ENCODE measurements around the gene CENPF. TPM values are rescaled to one million over a fixed set of nuclear protein-coding genes. Genes with fewer than 3 reads are reported as not detected.
A peak's percentile ranks its signal among the peaks of the same experiment; 100 is the strongest.

Gene CENPF
- total RNA-seq, 4 donors from 2014 or later, result 0.88 to 4.1 (median 2.4) TPM

DNA sequence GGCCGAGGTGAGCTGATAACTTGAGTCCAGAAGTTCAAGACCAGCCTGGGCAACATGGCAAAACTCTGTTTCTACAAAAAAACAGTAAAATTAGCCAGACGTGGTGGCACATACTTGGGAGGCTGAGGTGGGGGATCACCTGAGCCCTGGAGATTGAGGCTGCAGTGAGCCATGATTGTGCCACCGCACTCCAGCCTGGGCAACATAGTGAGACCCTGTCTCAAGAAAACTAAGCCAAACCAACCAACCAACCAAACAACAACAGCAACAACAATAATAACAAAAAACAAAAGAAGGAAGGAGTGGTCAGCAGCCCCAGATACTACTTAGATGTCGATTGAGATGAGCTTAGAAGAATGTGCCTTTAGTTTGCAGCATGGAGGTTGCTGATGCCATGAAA is 47.7 kb downstream of the CENPF start:
- TF ChIP-seq, protein P1, sequence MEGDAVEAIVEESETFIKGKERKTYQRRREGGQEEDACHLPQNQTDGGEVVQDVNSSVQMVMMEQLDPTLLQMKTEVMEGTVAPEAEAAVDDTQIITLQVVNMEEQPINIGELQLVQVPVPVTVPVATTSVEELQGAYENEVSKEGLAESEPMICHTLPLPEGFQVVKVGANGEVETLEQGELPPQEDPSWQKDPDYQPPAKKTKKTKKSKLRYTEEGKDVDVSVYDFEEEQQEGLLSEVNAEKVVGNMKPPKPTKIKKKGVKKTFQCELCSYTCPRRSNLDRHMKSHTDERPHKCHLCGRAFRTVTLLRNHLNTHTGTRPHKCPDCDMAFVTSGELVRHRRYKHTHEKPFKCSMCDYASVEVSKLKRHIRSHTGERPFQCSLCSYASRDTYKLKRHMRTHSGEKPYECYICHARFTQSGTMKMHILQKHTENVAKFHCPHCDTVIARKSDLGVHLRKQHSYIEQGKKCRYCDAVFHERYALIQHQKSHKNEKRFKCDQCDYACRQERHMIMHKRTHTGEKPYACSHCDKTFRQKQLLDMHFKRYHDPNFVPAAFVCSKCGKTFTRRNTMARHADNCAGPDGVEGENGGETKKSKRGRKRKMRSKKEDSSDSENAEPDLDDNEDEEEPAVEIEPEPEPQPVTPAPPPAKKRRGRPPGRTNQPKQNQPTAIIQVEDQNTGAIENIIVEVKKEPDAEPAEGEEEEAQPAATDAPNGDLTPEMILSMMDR (IDR thresholded peaks at IDR 0.05), result no peak
- ATAC-seq (ENCODE audit: low FRiP score), result no peak
- no peak for DNase-seq (ENCODE audit: low spot score)

DNA sequence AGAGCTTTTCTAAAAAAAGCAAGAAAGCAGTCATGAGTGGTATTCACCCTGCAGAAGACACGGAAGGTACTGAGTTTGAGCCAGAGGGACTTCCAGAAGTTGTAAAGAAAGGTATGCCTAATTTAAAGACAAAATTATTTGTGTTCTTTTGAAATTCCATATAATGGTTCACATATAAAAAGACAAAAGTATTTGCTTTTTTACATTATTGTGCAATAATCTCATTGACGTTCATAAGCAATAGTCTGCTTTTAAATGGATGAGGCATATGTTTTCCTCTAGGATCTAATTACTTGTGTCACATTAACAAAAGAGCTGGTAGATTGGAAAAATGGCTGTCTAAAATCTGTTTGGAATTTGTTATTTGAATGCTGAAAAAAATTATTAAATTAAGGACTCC is 54.3 kb downstream of the CENPF start:
- TF ChIP-seq, protein P1 (IDR thresholded peaks at IDR 0.05), result no peak
- DNase-seq (ENCODE audit: low spot score), result no peak
- no peak for ATAC-seq (ENCODE audit: low FRiP score)

DNA sequence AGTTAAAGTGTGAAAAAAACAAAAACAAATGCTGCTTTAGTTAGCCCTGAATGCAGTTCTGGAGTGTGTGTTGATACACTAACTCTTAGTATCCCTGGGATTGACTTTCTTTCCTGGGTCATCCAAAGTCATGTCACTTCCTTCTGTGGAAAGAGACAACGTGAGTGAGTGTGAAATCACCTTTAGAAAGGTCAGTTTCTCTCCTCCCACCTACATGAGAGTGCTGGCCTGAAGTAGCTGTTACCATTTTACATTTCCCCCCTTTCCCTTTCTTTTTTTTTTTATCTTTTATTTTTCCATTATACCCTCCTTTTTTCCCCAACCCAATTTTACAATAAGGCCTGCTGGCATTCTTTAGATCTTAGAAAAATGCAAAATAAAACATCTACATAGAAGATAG is 55.2 kb downstream of the CENPF start:
- no peak for ATAC-seq (ENCODE audit: low FRiP score)
- no peak for DNase-seq (ENCODE audit: low spot score)
- TF ChIP-seq, protein P1 (IDR thresholded peaks at IDR 0.05), result no peak

DNA sequence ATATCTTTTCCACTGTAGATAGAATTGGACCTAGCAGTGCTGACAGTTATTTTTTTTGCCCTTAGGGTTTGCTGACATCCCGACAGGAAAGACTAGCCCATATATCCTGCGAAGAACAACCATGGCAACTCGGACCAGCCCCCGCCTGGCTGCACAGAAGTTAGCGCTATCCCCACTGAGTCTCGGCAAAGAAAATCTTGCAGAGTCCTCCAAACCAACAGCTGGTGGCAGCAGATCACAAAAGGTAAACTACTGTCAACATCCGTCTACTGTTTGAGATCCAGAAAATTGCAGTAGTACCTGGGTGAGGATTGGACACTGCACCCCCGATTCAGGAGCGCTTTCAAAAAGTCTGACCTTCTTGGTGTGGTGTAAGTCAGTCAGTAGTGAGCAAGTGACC is 55.8 kb downstream of the CENPF start:
- DNase-seq (ENCODE audit: low spot score), result no peak
- TF ChIP-seq, protein P1 (IDR thresholded peaks at IDR 0.05), result no peak
- no peak for ATAC-seq (ENCODE audit: low FRiP score)

DNA sequence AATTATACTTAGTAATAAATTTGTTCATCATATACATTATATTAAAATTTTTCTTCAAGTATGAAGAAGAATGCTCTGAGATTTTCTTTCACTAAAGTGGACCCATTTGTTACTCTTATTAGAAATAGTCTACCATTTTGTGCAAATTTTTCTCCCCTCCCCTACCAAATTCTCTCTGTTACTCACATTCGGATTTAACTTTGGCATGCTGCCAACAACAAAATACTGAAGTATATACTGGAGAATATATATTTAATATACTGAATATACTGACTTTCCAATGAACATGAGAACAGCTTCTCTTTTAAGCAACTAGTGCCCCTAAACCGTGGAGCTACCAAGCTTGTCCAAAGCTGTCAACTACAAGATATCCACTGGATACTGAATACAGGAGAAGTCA is 57.2 kb downstream of the CENPF start:
- no peak for ATAC-seq (ENCODE audit: low FRiP score)
- DNase-seq (ENCODE audit: low spot score), result no peak
- TF ChIP-seq, protein P1 (IDR thresholded peaks at IDR 0.05), result no peak

DNA sequence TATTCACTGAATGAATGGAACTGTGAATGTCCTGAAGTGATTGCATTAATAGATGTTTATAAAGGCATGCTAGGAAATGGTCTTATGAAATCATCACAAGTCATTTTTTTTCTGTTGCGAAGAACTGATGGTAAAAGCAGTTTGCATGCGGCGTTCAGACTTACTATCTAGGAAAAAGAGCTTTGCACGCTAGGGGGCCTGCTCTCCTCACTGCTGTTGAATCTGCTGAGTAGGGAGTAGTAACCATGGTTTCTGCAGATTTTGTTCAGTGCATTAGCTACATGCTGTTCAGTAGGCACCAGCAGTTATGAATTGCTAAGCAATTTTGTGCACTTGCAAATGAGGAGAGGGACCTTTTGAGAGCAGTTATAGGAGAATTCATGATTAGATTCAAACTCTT is 57.9 kb downstream of the CENPF start:
- DNase-seq (ENCODE audit: low spot score) (no peak), ATAC-seq (ENCODE audit: low FRiP score) (peak; percentile 64)
- TF ChIP-seq, protein P1 (IDR thresholded peaks at IDR 0.05), result peak in 1 of 3 donors; percentile 25

DNA sequence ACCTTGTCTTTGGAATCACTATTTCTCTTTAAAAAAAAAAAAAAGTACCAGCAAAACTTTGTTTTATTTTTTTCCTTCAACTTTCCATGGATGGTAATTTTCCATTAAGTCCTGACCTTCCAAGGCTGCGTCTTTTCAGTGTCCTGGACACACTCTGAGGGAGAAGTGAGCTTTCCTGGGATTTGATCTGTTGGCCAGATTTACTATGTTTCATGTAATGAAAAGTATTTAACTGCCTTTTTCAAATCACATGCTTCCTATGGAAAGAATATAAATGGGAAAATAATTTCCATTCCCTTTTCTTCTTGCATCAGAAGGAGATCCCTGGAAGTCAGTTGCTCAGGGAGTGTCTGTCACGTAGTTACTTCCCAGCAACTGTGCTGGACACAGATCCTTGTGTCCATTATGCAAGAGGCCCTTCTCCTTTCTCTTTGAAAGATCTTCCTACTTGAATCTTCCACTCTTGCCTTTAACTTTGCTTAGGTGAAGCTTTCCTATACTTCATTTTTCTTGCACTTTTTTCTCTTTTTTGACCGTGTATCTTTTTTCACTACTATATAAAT is 59.3 kb downstream of the CENPF start:
- TF ChIP-seq, protein P1 (IDR thresholded peaks at IDR 0.05), result no peak
- DNase-seq (ENCODE audit: low spot score) (no peak), ATAC-seq (ENCODE audit: low FRiP score) (no peak)

Data from omental fat pad (tissue), 4 donors.